ENCODE data around the gene U2AF2. TPM values are rescaled to one million over a fixed set of nuclear protein-coding genes. Genes with fewer than 3 reads are reported as not detected.

The U2AF2 gene
- total and polyA plus RNA-seq, 2 of the 4 experiments (the other 2 are of a cell fraction) = 120 to 260 TPM

DNA sequence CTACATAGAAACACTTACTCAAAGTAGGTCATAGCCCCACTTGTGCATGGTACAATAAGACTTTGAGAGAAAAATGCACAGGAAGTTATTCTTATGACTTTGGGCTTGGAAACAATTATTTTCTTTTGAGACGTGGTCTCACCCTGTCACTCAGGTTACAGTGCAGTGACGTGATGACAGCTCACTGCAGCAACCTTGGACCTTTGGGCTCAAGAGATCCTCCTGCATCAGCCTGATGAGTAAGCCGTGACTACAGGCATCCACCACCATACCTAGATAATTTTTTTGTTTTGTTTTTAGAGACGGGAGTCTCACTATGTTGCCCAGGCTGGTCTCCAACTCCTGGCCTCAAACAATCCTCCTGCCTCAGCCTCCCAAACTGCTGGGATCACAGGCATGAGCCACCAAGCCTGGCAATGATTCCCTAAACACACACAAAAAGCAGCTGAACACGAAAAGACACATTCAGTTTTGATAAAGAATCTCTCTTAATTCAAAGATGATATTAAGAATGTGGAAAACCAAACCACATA lies 65.4 kb downstream of the U2AF2 start:
- dilution Hi-C loops (cut with HindIII; ENCODE audit: low sequenced_read_pairs, unreplicated experiment) (no loop called here), intact Hi-C loops (cut with micrococcal nuclease) (no loop called here), in situ Hi-C loops (cut with MboI; ENCODE audit: low sequenced_read_pairs) (no loop called here)
- Histone ChIP-seq H3K4ac (ENCODE audit: low read depth, low read length) (no peak overlapping the region), H3K79me1 (ENCODE audit: low read depth in 1 of 2, low read length in 2 of 2) (no peaks in the 10 kb centered on the region), H3K36me3 (ENCODE audit: control insufficient read depth, insufficient read depth, low read length) (no peaks in the 10 kb centered on the region), H3K9ac (ENCODE audit: low read depth, low read length) (no peak overlapping the region), H4K20me1 (ENCODE audit: insufficient read depth, low read length) (no peaks in the 10 kb centered on the region), H4K91ac (ENCODE audit: insufficient read depth, low read depth, low read length) (no peak overlapping the region), H3K18ac (ENCODE audit: low read depth, low read length) (no peak overlapping the region), H2BK15ac (ENCODE audit: low read depth, low read length) (no peak overlapping the region), H3K14ac (replicated peaks; ENCODE audit: low read depth, low read length) (no peak overlapping the region), H3K23ac (ENCODE audit: low read depth, low read length) (no peak overlapping the region), H3K27me3 (ENCODE audit: control insufficient read depth, insufficient read depth, low read length) (no peaks in the 10 kb centered on the region), H3K56ac (ENCODE audit: extremely low read depth, insufficient read depth, low read length) (no peak overlapping the region), H4K5ac (ENCODE audit: low read depth, low read length) (no peak overlapping the region), H2AFZ (replicated peaks; ENCODE audit: low read length, poor library complexity) (no peak overlapping the region), H2AK9ac (replicated peaks; ENCODE audit: low read depth, low read length, poor library complexity) (no peak overlapping the region), H2BK20ac (ENCODE audit: low read depth, low read length) (no peak overlapping the region), H4K8ac (ENCODE audit: low read depth in 2 of 2, low read length in 2 of 2) (no peak overlapping the region), H3K9me1 (ENCODE audit: insufficient read depth, low read length) (no peaks in the 10 kb centered on the region), H3K4me1 (ENCODE audit: control insufficient read depth, insufficient read depth, low read length) (no peaks in the 10 kb centered on the region), H3K27ac (ENCODE audit: insufficient read depth, low read length) (no peak overlapping the region), H2AK5ac (ENCODE audit: low read depth, low read length) (no peak overlapping the region), H3K4me3 (ENCODE audit: insufficient read depth, low read depth, low read length) (no peak overlapping the region), H2BK120ac (ENCODE audit: low read depth, low read length) (no peak overlapping the region), H2BK5ac (ENCODE audit: low read depth, low read length, poor library complexity, severe bottlenecking) (no peak overlapping the region), H3K4me2 (ENCODE audit: low read depth, low read length) (no peak overlapping the region), H3K9me3 (ENCODE audit: control insufficient read depth, insufficient read depth, low read length) (peaks cover 11% of the 10 kb centered on the region; the same call in 1 of the 2 replicates)
- WGBS, 2 experiments (ENCODE audit: extremely low coverage in 2 of 2, insufficient read length in 1 of 2) = no CpG with 5 or more reads among the region's 5 CpGs
- DNase-seq (no peak), ATAC-seq (ENCODE audit: low read depth) (no peak)
- no TSS peak for BruUV-seq (replicated peaks)
- ChIA-PET CTCF (no interaction called here), POLR2A (ENCODE audit: unreplicated experiment) (no interaction called here)
- TF ChIP-seq CEBPB (IDR thresholded peaks at IDR 0.05; ENCODE audit: low read depth, low read length) (no peak), SMC3 (IDR thresholded peaks at IDR 0.05; ENCODE audit: low read depth, low read length) (no peak), MAZ (IDR thresholded peaks at IDR 0.05; ENCODE audit: borderline replicate concordance, low read depth, low read length) (no peak), FOS (IDR thresholded peaks at IDR 0.05; ENCODE audit: low read depth, low read length) (no peak), CHD1 (IDR thresholded peaks at IDR 0.05; ENCODE audit: low read depth, low read length) (no peak)
- TF ChIP-seq, protein P1, sequence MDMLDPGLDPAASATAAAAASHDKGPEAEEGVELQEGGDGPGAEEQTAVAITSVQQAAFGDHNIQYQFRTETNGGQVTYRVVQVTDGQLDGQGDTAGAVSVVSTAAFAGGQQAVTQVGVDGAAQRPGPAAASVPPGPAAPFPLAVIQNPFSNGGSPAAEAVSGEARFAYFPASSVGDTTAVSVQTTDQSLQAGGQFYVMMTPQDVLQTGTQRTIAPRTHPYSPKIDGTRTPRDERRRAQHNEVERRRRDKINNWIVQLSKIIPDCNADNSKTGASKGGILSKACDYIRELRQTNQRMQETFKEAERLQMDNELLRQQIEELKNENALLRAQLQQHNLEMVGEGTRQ (IDR thresholded peaks at IDR 0.05; ENCODE audit: low read depth, low read length) = no peak
